Kidney (tissue), 14 donors: ENCODE measurements around the gene CRTC3. TPM values are rescaled to one million over a fixed set of nuclear protein-coding genes. Genes with fewer than 3 reads are reported as not detected.
A peak's percentile ranks its signal among the peaks of the same experiment; 100 is the strongest.

Source experiments
- DNase-seq, 5 donors: peaks; one replicate each; pipeline ENCODE4 v3.0.0-alpha.2; 2013 to 2020
- FAIRE-seq: peaks from 2 replicates; lab custom pipeline; 2012; peaks lifted over from hg19 to GRCh38; lab: Jason Lieb, UNC
- H3K27ac ChIP-seq, 2 donors: one replicate each; pipeline ENCODE4 v1.7.0; 2013; ENCODE audit warnings: low read depth in 2 of 2, low read length in 2 of 2, inconsistent platforms in 1 of 2
- H3K27me3 ChIP-seq: one replicate; pipeline ENCODE4 v1.7.1; 2013; ENCODE audit warnings: low read length, inconsistent platforms; ENCODE audit not compliant: control insufficient read depth, insufficient read depth
- H3K36me3 ChIP-seq, 3 donors: one replicate each; pipeline versions ENCODE4 v1.7.0 to v1.7.1; 2013; ENCODE audit warnings: low read length in 3 of 3, control low read depth in 1 of 3, inconsistent platforms in 1 of 3; ENCODE audit not compliant: insufficient read depth in 3 of 3, control insufficient read depth in 2 of 3
- H3K4me1 ChIP-seq, 3 donors: one replicate each; pipeline versions ENCODE4 v1.7.0 to v1.7.1; 2013; ENCODE audit warnings: low read length in 3 of 3, inconsistent platforms in 1 of 3, low read depth in 1 of 3; ENCODE audit not compliant: control insufficient read depth in 2 of 3, insufficient read depth in 2 of 3
- H3K4me3 ChIP-seq, 3 donors: one replicate each; pipeline versions ENCODE4 v1.7.0 to v1.8.1; 2013; ENCODE audit warnings: low read length in 3 of 3, control low read depth in 1 of 3, inconsistent platforms in 1 of 3
- H3K9ac ChIP-seq, 3 donors: one replicate each; pipeline versions ENCODE4 v1.7.0 to v1.7.1; 2013; ENCODE audit warnings: low read length in 3 of 3, control low read depth in 1 of 3, inconsistent platforms in 1 of 3
- H3K9me3 ChIP-seq, 3 donors: one replicate each; pipeline versions ENCODE4 v1.7.0 to v1.7.1; 2013; ENCODE audit warnings: low read length in 3 of 3, control low read depth in 1 of 3, inconsistent platforms in 1 of 3; ENCODE audit not compliant: control insufficient read depth in 2 of 3, insufficient read depth in 1 of 3
- CTCF ChIP-seq: IDR thresholded peaks from 3 replicates; pipeline ENCODE4 v1.5.1; 2012; ENCODE audit warnings: mild to moderate bottlenecking, moderate library complexity, borderline replicate concordance; ENCODE audit not compliant: insufficient read depth; ENCODE audit errors: extremely low read depth
- intact Hi-C: fragments of 100-400 bp; cut with DNase I; formaldehyde crosslinking; loops from one replicate; pipeline ENCODE4 v1.11.1; 2022
- polyA plus RNA-seq: library from polyadenylated mRNA; stranded (reverse); fragments of 350-450 nt; fragmentation: Illumina TruSeq; extraction: RNeasy Lipid Tissue Mini Kit (QIAGEN cat#74804); gene quantifications from one replicate; pipeline ENCODE4 v1.2.3, GENCODE V29; 2014; ENCODE audit warnings: low read depth, low replicate concordance; ENCODE audit not compliant: insufficient read depth
- total RNA-seq: library from RNA; stranded (reverse); fragmentation: NEBNext Ultra II Directional; extraction: Animal tissue kit (Norgen Biotek cat#: 25700); gene quantifications from one replicate; pipeline ENCODE4 v1.2.1, GENCODE V29; 2021
- donor health status: control.
- donor health status: control.
- donor health status: control.
- donor health status: control.
- donor health status: control.
- donor health status: DM: yes; HTN: yes; CAD: no.
- donor health status: Normal renal cell carcinoma (clear cell type).

Gene CRTC3
- total and polyA plus RNA-seq, 2 donors from 2014 or later, result 9.2 to 49.0 TPM

- H3K36me3 ChIP-seq, result no peaks in the 10 kb centered on the region
- no peaks in the 10 kb centered on the region for H3K9me3 ChIP-seq
- no peaks in the 10 kb centered on the region for H3K27me3 ChIP-seq
- no peaks in the 10 kb centered on the region for H3K4me1 ChIP-seq
- no peak overlapping the region for H3K27ac ChIP-seq
- H3K9ac ChIP-seq, result no peak overlapping the region
- DNase-seq, result peak in 2 of 5 donors; percentile 25 to 39
- intact Hi-C loops, result no loop called here
- FAIRE-seq, result no peak
- TF ChIP-seq CTCF, result no peak
- no peak overlapping the region for H3K4me3 ChIP-seq
Measured at GRCh38 chr15:90582553-90582952, 52.8 kb downstream of the CRTC3 start.

- Histone ChIP-seq H3K9ac (no peak overlapping the region), H3K27ac (no peak overlapping the region), H3K36me3 (no peaks in the 10 kb centered on the region), H3K9me3 (no peaks in the 10 kb centered on the region), H3K27me3 (no peaks in the 10 kb centered on the region), H3K4me3 (no peak overlapping the region), H3K4me1 (no peaks in the 10 kb centered on the region)
- DNase-seq (no peak), FAIRE-seq (no peak)
- intact Hi-C loops, result no loop called here
- no peak for TF ChIP-seq CTCF
Measured at GRCh38 chr15:90583471-90584252, 53.9 kb downstream of the CRTC3 start.

- Histone ChIP-seq H3K9me3 (no peaks in the 10 kb centered on the region), H3K4me1 (no peaks in the 10 kb centered on the region), H3K27ac (no peak overlapping the region), H3K27me3 (no peaks in the 10 kb centered on the region), H3K9ac (no peak overlapping the region), H3K4me3 (no peak overlapping the region), H3K36me3 (no peaks in the 10 kb centered on the region)
- no peak for DNase-seq
- no peak for TF ChIP-seq CTCF
- no peak for FAIRE-seq
- intact Hi-C loops, result no loop called here
Measured at GRCh38 chr15:90584841-90585240, 55.1 kb downstream of the CRTC3 start.
